Kidney epithelial cell (primary cell): ENCODE results near the gene TOR2A. TPM values are rescaled to one million over a fixed set of nuclear protein-coding genes. Genes with fewer than 3 reads are reported as not detected.

Experiments used
- DNase-seq: peaks from one replicate; pipeline ENCODE4 v3.0.0-alpha.2; 2010; ENCODE audit warnings: low read depth
- H3K27me3 ChIP-seq: 2 replicates; pipeline ENCODE4 v1.6.0; 2011; ENCODE audit warnings: low read length; ENCODE audit not compliant: control insufficient read depth, insufficient read depth
- H3K36me3 ChIP-seq: 2 replicates; pipeline ENCODE4 v1.5.1; 2011; ENCODE audit warnings: low read length; ENCODE audit not compliant: control insufficient read depth, insufficient read depth
- H3K4me3 ChIP-seq: 2 replicates; pipeline ENCODE4 v1.5.1; 2011; ENCODE audit warnings: low read depth, mild to moderate bottlenecking, control low read depth, low read length
- CTCF ChIP-seq: IDR thresholded peaks from 2 replicates; pipeline ENCODE4 v1.5.1; 2011; ENCODE audit warnings: mild to moderate bottlenecking, moderate library complexity, low read length, control low read depth, inconsistent platforms; ENCODE audit not compliant: insufficient read depth, poor library complexity, severe bottlenecking
- total RNA-seq: library from RNA; depleted of rRNA; stranded (reverse); fragments of >200 nt; gene quantifications from 2 replicates; pipeline ENCODE4 v1.2.3, GENCODE V29; 2015

Gene TOR2A
- total RNA-seq, 1 donor from 2014 or later, result 13.4 TPM

GRCh38 chr9:127693143-127693542, 42.0 kb downstream of the TOR2A start:
- Histone ChIP-seq H3K27me3 (no peaks in the 10 kb centered on the region), H3K36me3 (no peaks in the 10 kb centered on the region), H3K4me3 (no peak overlapping the region)
- TF ChIP-seq CTCF, result no peak
- no peak for DNase-seq

GRCh38 chr9:127692071-127692470, 43.0 kb downstream of the TOR2A start:
- no peak for DNase-seq
- H3K4me3 ChIP-seq, result no peak overlapping the region
- H3K36me3 ChIP-seq, result no peaks in the 10 kb centered on the region
- no peaks in the 10 kb centered on the region for H3K27me3 ChIP-seq
- no peak for TF ChIP-seq CTCF

DNA sequence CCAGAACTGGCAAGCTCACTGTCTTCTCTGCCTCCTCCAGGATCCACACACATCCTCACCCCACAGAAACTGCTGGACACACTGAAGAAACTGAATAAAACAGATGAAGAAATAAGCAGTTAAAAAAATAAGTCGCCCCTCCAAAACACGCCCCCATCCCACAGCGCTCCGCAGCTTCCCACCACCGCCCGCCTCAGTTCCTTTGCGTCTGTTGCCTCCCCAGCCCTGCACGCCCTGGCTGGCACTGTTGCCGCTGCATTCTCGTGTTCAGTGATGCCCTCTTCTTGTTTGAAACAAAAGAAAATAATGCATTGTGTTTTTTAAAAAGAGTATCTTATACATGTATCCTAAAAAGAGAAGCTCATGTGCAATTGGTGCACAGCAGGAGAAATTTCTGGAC, 44.4 kb downstream of the TOR2A start:
- DNase-seq, result no peak
- no peak overlapping the region for H3K4me3 ChIP-seq
- H3K27me3 ChIP-seq, result no peaks in the 10 kb centered on the region
- TF ChIP-seq CTCF, result no peak
- H3K36me3 ChIP-seq, result peaks cover 1% of the 10 kb centered on the region

- no peak for TF ChIP-seq CTCF
- H3K36me3 ChIP-seq, result peaks cover 1% of the 10 kb centered on the region
These were observed 45.6 kb downstream of the TOR2A start for GRCh38 chr9:127689329-127690000.

GRCh38 chr9:127686461-127687393, 48.4 kb downstream of the TOR2A start:
- Histone ChIP-seq H3K27me3 (no peaks in the 10 kb centered on the region), H3K36me3 (peaks cover 1% of the 10 kb centered on the region), H3K4me3 (no peak overlapping the region)
- DNase-seq, result no peak
- no peak for TF ChIP-seq CTCF

More at GRCh38 chr9:127689329-127690000, 45.6 kb downstream of the TOR2A start:
- Histone ChIP-seq H3K4me3 (no peak overlapping the region), H3K27me3 (no peaks in the 10 kb centered on the region)
- no peak for DNase-seq
